Activated T-cell treated with anti-CD3 and anti-CD28 coated beads for 4 hours (primary cell): Measurements from ENCODE around the gene PRUNE2.

Experiments
- DNase-seq: peaks from one replicate; pipeline ENCODE4 v3.0.0-alpha.2; 2020

The PRUNE2 gene

DNA sequence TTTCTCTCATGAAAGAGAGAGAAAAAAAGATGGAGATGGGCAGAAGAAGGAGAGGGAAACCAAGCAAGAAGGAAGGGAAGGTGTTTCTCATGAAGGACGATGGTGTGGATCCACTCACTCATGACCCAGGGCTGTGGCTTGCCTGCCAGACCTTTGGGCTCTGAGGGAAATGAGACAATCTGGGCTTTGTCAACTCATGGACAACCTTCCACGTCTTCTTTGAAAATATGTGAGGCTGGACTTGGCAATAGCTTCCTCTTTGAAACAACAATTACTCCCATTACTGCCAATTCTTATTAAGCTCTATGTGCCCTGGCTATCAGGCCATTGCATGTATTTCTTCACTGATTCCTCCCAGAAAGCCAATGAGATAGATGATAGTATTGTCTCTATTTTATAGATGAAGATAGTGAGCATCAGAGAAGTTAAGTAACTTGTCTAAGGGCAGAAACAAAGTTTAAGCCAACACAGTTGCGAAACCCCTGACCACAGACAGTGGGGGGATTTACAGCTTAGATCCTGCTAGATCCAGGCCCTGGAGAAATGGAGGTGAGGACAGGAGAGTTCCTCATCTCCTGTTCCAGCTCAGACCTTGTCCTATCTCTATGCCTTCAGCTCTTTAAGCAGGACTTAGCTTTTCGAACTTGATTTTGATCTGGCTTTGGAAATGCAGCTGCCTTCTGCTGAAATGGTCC lies 314.5 kb downstream of the PRUNE2 start:
- no peak for DNase-seq

DNA sequence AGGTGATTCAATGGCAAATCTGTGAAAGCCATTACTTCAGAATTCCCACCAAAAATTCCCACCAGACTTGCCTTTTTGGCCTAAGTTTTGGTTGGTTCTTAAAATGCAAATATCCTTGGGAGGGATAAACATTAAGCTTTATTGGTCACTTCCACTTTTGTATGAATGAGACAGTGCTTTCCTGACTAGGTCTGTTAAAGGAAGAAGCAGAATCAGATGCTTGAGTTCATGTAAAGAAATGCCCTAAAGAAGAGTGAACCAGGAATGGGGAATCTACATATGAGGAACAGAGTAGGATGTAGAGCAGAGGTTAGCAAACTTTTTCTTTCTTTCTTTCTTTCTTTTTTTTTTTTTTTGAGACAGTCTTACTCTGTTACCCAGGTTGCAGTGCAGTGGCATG lies 317.6 kb downstream of the PRUNE2 start:
- DNase-seq, result no peak

DNA sequence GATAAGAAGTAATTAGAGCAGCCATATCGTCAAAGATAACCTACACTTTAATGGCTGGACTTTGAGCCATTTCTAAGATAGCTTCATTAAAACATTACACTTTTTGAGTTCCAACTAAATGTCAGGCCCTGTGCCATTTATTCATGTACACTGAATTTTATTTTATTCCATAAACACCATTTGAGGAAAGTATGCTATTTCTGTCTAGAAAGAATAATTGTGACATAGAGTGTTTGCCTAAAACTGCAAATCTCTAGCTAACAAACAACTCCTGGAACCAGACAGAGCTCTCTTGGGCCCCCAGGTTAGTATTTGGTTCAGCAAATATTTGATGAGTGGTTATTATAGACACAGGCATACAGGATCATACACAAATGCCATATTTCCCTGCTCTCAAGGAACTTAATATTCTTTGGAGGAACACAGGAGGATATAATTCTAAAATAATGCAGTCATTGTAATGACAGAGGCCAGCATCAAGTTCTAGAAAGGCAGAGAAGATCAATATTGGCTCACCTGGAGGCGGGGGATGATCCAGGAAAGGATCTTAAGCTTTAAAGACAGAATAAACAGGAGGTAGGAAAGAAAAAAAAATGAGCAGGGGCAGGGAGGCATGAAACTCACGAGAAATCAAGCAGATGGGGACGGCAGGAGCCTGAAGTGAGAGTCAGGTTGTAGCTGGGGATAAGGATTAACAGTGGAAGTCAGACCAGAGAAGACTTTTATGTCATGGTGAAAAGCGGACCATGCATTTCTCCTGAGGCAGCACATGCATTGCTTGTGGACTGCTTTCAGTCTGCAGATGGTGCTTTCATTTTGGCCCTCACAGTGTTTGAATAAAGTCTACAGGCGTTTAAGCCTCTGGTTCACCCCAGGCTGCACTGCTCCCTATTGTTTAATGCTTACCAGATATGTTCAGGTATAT lies 319.3 kb downstream of the PRUNE2 start:
- no peak for DNase-seq

DNA sequence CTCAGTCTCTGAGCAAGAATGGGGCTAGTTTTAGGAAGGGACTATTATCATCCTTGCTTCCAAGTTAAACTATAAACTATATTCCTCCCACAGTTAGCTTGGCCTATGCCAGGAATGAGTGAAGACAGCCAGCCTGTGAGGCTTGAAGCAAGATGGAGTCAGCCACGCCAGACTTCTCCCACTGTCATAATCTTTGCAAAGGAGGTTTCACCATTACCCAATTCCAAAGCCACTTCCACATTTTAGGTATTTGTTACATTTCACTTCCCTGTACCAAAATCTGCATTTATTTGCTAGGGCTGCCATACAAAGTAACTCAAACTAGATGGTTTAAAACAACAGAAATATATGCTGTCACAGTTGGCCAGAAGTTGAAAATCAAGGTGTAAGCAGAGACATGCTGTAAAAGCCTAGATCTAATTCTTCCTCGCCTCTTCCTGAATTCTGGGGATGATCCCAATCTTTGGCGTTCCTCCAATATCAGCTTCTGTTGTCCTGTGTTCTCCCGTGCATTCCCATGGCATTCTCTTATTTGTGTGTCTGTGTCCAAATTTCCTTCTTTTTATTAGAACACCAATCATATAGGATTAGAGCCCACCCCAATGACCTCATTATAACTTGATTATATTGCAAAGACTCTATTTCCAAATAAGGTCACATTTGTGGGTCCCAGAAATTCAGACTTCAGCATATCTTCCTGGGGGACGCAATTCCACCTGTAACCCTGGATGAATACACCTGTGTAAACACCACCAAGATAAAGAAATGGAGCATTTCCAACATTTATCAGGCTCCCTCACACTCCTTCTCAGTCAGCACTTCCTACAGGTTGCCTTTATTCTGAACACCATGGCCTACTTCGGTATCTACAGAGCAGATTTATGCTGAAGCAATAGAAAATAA lies 320.2 kb downstream of the PRUNE2 start:
- DNase-seq, result no peak

DNA sequence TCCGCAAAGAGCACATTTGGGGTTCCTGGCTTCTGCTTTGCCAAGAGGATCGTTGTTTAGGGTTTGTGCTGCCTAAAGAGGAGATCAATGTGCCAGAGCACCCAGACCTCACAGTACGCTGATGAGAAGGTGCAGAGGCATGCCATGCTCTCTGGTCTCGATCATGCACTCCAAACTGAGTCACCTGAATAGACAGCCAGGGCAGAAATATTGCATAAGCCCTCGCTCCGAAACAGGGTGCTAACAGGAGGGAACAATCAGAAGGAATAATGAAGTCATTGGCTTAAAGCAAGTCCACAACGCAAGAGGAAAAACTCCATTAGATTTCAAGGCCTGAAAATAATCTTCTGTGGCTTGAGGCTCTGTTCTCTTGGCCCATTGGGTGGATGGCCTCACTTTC lies 322.7 kb downstream of the PRUNE2 start:
- no peak for DNase-seq

DNA sequence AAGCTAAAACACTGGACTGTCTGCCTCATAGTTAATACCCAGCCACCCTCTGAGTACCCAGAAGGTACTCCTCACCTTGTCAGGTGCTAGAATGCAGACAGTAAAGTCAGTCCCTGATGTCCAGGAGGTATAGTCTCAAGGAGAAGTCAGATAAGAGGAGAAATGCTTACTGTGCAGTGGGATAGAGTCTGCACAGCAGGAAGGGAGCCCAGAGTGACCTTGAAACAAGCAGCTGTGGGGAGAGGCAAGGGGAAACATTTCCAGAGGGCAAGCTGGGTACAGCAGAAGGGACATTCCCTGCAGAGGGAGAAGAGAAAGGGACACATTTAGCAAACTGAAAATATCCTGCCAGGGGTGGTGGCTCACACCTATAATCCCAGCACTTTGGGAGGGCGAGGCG lies 324.2 kb downstream of the PRUNE2 start:
- DNase-seq, result no peak

DNA sequence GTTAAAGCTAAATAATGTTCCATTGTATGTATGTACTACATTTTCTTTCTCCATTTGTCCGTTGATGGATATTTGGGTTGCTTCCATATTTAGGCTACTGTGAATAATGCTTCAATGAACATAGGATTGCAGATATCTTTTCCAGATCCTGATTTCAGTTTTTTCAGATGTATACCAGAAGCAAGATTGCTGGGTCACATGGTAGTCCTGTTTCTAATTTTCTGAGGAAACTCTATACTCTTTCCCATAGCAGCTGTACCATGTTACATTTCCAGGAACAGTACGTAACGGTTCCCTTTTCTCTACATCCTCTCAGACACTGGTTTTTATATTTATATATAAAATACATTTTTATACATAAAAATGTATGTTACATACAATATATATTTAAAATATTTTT lies 325.1 kb downstream of the PRUNE2 start:
- no peak for DNase-seq

DNA sequence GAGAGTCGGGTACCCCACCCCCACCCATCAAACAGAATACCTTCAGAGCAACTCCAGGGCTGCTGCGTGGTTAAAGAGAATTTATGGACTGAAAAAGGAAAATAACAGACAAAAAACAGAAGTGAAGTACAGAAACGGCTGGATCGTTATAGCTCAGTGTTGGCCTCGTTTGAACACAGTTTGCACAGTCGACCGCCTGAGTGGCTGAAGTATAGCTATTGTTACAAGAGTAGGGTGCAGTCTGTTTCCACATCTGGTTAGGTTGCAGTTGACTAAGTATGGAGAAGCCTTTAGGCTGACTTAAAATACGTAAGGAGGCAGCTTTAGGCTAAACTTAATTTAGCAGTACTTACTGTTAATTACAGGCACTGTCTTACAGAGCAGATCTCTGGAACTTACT lies 325.7 kb downstream of the PRUNE2 start:
- no peak for DNase-seq

DNA sequence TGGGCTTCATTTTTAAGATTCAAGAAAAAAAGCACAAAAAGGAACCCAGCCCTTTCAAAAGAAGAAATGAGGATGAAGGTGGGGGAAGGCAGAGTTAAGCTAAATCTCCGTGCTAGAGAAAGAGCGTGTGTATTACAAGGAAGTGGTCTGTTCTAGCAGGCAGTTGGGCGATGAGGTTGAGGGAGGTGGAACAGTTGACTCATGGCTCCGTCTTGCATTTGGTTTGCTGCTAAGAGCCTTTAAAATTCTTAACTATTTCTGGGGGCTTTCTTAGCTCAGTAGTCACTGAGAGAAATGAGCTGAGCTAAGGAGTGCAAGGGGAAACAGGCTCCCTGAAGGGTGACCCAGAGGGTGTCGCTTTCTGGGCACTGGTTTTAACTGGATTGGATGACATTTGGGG lies 329.6 kb downstream of the PRUNE2 start:
- peak; percentile 37 for DNase-seq

DNA sequence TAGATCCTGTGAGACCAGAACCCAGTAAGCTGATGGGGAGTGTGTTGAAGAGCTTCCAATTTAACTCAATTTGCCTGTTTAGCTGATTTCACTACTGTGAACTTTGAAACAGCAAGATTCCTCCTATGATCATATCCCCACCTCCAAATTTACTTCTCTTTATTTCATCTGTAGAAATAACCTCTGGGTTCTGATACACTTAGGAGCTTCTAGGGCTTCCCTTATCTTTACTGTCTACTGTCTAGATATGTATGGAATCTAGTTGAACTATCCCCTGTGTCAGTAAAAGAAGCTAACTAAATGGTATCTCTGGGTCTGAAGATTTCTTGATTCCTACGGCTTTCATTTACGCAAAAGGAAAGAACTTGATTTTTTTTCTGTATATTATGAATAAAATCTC lies 330.2 kb downstream of the PRUNE2 start:
- DNase-seq, result no peak

DNA sequence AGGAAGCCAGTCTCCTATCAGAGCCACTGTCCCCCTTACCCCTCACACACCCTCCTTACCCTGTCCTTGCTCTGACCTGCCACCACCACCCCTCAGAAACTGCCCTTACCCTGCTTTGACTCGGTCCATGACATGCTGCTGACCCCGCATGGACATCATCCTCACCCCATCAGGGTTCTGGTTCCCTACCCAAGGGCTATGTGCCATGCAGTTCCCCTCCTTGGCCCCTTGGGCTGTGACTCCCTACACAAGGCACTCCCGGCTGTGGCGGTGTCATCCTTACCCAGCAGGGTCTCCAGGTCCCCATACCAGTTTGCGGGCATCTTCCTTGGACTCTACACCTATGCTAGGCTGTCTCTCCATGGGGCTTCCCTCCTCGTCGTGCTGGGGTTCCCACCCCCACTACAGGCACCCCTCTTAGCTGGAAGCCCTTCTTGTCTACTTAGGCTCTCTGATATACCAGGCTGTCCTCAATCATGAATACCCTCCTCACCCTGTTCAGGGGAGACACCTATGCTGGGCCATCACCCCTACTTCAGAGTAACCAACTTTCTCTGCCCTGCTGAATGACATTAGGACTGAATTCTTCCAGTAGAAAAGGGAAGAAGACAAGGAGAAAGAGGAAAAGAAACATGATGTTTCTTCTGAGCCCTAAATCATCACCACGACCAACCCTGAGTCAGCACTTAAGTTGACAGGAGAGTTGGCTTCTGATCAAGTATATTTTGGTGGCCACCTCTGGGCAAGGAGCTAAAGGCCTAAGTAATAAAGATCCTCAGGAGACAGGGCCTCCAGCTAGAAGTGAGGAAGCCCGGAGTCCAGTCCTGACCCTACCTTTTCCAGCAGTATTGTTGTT lies 331.8 kb downstream of the PRUNE2 start:
- no peak for DNase-seq

DNA sequence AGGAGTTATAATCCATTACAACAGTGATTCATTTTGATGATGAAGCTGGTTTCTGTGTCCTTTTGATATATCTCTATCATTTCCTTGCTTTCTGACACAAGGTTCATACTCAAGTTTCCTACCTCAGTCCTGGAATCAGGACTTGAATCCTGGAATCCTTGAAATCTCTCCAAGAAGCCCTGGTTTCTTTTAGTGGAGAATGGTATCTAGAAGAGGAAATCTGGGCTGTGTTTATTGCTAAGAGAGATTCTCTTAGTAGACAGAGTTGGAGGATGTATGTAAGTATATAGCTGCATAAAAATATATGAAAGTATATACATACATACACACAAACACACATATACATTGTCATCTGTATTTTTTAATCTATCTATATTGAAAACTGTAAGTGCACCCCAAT lies 332.5 kb downstream of the PRUNE2 start:
- no peak for DNase-seq

DNA sequence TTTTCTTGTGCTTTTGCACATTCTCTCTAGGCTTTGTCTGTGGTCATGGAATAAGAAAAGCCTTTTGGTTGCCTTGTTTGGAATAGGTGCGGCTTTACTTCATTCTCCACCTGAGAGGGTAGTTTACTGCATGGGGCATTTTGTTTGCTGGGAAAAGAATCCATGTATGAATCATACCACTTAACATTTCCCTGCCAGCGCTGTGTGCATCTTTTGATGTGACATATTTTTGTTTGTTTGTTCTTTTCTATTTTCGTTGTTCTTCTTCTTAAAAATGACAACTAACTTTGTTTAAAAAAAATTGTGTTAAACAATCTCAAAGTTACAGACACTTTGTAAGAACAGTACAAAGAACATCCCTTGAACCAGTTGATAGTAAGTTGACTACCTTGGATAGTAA lies 333.8 kb downstream of the PRUNE2 start:
- DNase-seq, result no peak

DNA sequence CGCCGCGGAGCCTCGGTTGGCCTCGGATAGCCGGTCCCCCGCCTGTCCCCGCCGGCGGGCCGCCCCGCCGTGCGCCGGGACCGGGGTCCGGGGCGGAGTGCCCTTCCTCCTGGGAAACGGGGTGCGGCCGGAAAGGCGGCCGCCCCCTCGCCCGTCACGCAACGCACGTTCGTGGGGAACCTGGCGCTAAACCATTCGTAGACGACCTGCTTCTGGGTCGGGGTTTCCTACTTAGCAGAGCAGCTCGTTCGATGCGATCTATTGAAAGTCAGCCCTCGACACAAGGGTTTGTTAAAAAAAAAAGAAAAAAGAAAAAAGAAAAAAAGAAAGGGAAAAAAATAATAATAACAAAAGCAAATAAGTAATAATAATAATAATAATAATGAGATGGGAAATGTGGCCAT lies 334.2 kb downstream of the PRUNE2 start:
- DNase-seq, result no peak

DNA sequence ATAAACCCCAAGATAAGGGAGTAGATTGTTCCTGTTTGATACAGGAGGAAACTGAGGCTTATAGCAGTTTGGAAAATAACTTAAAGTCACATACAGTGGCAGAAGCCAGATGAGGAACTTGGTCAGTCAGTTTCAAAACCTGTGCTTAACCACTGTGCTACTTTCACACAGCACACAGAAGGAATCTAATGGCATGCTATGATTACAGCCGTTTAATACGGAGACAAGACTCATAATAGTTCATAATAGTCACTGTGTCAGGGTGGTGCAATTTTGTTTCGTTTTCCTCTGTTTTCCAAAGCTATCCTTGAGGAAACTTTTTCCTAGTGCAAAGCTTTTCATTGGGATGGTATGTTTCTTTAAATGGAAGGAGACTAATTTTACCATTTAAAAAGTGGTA lies 334.6 kb downstream of the PRUNE2 start:
- no peak for DNase-seq

DNA sequence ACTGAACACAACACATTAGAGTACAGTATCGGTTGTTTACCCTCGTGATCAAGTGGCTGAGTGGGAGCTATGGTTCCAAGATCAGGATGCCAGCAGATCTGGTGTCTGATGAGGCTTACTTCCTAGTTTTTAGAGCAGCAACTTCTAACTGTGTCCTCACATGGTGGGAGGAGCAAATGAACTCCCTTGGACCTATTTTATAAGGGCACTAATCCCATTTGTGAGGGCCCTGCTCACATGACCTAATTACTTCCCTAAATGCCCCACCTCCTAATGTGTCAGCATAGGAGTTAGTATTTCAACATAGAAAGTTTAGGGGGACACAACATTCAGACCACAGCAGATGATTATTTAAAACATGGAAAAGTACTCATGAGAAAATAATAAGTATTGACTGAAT lies 335.1 kb downstream of the PRUNE2 start:
- no peak for DNase-seq

DNA sequence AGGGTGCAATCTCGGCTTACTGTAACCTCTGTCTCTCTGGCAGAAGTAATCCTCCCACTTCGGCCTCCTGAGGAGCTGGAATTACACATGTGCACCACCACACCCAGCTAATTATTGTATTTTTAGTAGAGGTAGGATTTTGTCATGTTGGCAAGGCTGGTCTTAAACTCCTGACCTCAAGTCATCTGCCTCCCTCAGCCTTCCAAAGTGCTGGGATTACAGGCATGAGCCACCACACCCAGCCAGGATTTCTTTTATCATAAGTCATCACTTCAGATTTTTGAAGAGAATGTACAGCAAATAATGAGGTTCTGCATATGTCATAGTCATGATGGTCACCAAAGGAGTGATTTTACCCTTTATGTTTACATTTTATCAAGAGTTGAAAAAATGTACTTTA lies 338.8 kb downstream of the PRUNE2 start:
- no peak for DNase-seq

DNA sequence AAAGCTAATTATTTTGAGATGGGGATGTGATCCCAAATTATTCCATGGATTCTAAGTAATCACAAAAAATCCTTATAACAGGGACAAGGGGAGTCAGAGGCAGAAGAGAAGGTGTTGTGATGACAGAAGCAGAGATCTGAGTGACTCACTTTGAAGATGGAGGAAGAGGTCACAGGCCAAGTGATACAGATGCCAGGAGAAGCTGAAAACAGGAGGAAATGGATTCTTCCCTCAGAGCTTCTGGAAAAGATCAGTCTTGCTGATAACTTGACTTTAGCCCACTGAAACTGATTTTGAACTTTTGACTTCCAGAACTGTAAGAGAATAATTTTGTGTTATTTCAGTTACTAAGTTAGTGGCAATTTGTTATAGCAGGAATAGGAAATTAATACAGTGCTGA lies 341.6 kb downstream of the PRUNE2 start:
- DNase-seq, result no peak

DNA sequence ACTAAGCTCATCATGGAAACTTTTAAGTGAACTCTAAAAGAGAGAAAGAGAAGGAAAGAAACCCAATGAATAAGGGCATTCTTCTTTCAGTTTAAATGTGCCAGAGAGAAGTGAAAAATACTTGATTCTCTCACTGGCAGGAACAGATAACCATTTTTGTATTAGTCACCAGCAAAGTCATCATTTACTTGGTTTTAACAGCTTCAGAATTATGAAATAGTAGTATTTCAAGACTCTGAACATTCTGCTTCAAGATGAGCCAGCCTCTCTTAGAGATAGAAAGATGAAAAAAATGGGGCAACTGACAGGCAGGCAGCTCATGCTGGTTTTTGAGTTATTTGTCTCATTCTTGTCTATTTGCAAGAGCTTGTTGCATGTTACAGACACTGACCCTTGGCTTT lies 343.4 kb downstream of the PRUNE2 start:
- no peak for DNase-seq

DNA sequence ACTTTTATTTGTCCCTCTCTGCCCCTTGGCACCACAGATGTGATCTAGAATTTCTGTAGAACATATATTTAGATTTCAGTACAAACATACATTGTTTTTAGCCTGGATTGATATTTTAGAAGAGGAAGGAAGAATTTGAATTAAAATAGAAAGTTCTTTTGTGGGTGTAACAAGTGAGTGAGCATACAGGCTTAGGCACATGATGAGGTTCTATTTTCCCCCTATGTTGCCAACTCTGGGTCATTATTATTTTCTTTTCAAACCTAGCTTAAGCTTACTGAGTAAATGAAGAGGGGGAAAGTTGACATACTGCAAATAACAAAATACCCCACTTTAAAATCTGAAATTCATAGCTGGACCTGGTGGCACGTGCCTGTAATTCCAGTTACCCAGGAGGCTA lies 344.0 kb downstream of the PRUNE2 start:
- DNase-seq, result no peak
